ENCODE results near the gene FOXP1.

Gene FOXP1

DNA sequence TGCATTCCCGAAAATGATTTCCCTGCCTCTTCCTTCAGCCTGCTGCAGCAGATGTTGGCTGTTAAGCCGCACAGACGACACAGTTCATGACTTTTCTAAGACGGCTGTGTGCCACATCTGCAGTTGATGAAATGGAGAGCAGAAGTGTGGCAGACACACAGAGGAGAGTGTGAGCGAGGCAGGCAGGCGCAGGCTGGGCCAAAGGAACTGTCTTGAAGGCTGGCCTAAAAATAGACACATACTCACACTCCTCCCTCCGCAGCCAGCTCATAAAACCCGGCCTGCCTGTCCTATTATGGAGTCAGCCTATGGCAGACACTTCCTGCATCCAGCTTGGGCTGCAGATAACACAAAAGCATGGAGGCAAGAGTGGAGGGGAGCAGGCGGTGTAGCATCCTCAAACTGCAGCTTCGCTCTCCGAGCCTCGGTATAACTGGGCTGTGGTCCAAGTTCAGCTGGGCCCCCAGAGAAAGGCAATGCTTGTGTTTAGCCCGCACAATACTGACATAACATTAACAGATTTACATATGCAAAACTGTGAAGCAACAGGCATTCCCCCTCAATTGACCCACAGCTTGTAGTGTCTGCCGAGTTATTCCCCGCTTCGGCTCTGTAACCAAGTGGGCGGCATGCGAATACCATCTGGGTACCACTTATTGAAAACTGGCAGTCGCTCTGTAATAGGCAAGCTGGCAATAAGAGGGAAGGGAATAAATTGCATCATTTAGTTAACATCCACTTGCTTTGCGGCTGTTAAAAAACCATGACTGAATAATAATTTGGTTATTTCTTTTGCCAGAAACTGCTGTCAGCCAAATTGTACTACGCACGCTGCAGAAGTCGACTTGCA, 40.8 kb downstream of the FOXP1 start:
- no peaks in the 10 kb centered on the region for H3K4me1 ChIP-seq
- peak; percentile 46 for DNase-seq
- H3K36me3 ChIP-seq = no peaks in the 10 kb centered on the region
- peak overlapping the region; percentile 40 for H3K4me3 ChIP-seq (ENCODE audit: low read depth, low read length)
- TF ChIP-seq, protein P1, sequence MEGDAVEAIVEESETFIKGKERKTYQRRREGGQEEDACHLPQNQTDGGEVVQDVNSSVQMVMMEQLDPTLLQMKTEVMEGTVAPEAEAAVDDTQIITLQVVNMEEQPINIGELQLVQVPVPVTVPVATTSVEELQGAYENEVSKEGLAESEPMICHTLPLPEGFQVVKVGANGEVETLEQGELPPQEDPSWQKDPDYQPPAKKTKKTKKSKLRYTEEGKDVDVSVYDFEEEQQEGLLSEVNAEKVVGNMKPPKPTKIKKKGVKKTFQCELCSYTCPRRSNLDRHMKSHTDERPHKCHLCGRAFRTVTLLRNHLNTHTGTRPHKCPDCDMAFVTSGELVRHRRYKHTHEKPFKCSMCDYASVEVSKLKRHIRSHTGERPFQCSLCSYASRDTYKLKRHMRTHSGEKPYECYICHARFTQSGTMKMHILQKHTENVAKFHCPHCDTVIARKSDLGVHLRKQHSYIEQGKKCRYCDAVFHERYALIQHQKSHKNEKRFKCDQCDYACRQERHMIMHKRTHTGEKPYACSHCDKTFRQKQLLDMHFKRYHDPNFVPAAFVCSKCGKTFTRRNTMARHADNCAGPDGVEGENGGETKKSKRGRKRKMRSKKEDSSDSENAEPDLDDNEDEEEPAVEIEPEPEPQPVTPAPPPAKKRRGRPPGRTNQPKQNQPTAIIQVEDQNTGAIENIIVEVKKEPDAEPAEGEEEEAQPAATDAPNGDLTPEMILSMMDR (IDR thresholded peaks at IDR 0.05; ENCODE audit: low read depth, low read length) = no peak
- no peaks in the 10 kb centered on the region for H3K9me3 ChIP-seq
- no peaks in the 10 kb centered on the region for H3K27me3 ChIP-seq

DNA sequence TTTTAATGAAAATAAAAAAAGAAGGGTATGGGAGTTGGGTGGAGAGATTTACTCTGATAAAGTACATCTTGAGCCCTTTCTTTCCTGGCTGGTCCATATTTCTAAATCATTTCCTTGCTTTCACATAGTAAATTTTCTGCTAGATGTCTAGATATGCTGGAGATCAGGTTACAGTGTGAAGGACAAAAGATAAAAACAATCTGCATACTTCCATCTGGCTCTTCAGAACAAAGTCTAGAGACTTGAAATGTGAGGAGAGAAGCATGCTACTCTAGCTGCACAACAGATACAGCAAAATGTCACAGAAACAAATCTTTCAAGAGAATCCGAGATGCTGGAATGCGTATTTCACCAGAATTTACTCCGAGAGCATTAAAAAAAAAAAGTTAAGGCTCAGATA, 42.2 kb downstream of the FOXP1 start:
- Histone ChIP-seq H3K4me3 (ENCODE audit: low read depth, low read length) (no peak overlapping the region), H3K27me3 (no peaks in the 10 kb centered on the region), H3K4me1 (no peaks in the 10 kb centered on the region), H3K9me3 (no peaks in the 10 kb centered on the region), H3K36me3 (no peaks in the 10 kb centered on the region)
- TF ChIP-seq, protein P1 (IDR thresholded peaks at IDR 0.05; ENCODE audit: low read depth, low read length) = no peak
- DNase-seq = no peak

DNA sequence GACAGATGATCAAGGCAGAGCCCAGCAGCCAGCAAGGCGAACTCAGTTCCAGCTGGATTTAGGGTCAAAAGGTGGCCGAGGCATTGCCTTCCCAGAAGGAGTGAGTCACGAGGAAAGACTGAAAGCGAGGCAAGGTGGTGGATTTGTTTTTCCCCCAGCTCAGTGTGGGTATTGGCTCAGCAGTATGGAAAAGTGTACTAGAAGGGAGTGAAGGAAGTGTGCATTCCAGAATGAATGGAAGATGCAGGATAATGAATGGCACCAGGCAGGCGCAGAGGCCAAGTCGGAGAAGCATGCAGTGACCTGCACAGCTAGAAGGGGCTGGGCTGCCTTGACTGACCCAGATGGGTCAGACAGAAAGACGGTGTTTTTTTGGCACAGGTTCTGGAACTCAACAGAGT, 46.3 kb downstream of the FOXP1 start:
- TF ChIP-seq, protein P1 (IDR thresholded peaks at IDR 0.05; ENCODE audit: low read depth, low read length) = no peak
- Histone ChIP-seq H3K4me1 (no peaks in the 10 kb centered on the region), H3K4me3 (ENCODE audit: low read depth, low read length) (no peak overlapping the region), H3K9me3 (no peaks in the 10 kb centered on the region), H3K36me3 (no peaks in the 10 kb centered on the region), H3K27me3 (no peaks in the 10 kb centered on the region)
- no peak for DNase-seq

GRCh38 chr3:71536376-71536965, 47.1 kb downstream of the FOXP1 start:
- H3K9me3 ChIP-seq = no peaks in the 10 kb centered on the region
- no peaks in the 10 kb centered on the region for H3K4me1 ChIP-seq
- no peak overlapping the region for H3K4me3 ChIP-seq (ENCODE audit: low read depth, low read length)
- TF ChIP-seq, protein P1 (IDR thresholded peaks at IDR 0.05; ENCODE audit: low read depth, low read length) = no peak
- DNase-seq = no peak
- H3K27me3 ChIP-seq = no peaks in the 10 kb centered on the region
- no peaks in the 10 kb centered on the region for H3K36me3 ChIP-seq

DNA sequence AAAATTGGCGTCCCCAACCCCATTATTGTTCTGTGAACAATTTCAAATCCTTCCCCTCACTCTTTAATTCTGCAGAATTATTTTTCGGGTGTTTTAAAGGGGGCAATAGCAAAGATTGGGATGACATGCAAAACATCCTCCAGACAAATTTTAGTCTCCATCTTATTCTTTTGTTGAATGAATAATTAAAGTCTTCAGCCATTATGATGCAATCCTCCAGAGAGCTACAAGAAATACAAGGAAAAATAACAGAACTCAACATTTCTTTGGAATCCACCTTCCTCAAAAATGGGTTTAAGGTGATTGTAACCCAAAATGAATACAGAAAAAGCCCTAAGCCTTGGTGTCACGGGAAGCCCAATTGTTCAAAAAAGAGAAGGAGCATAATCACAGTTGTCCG, 49.9 kb downstream of the FOXP1 start:
- H3K9me3 ChIP-seq = no peaks in the 10 kb centered on the region
- no peak for DNase-seq
- no peaks in the 10 kb centered on the region for H3K27me3 ChIP-seq
- no peaks in the 10 kb centered on the region for H3K4me1 ChIP-seq
- H3K36me3 ChIP-seq = no peaks in the 10 kb centered on the region
- TF ChIP-seq, protein P1 (IDR thresholded peaks at IDR 0.05; ENCODE audit: low read depth, low read length) = no peak
- no peak overlapping the region for H3K4me3 ChIP-seq (ENCODE audit: low read depth, low read length)

Measured in BE2C (cell line).